Lung (tissue), 12 donors: ENCODE data around the gene CAPN5. TPM values are rescaled to one million over a fixed set of nuclear protein-coding genes. Genes with fewer than 3 reads are reported as not detected.

Source experiments
- ATAC-seq: fragments of 200-7000 bp; cut with Tn5 transposase; one replicate; pipeline ENCODE4 v1.9.1; 2020; ENCODE audit warnings: moderate number of reproducible peaks; ENCODE audit not compliant: insufficient read depth, low FRiP score
- DNase-seq, 3 donors: peaks; one replicate each; pipeline ENCODE4 v3.0.0-alpha.2; 2013 to 2017
- H3K27ac ChIP-seq, 2 donors: one replicate each; pipeline ENCODE4 v1.5.1; 2013; ENCODE audit warnings: mild to moderate bottlenecking in 2 of 2, moderate library complexity in 2 of 2, control low read depth in 1 of 2, inconsistent platforms in 1 of 2, low read depth in 1 of 2, low read length in 1 of 2
- H3K27me3 ChIP-seq, 3 donors: one replicate each; pipeline ENCODE4 v1.5.1; 2013; ENCODE audit warnings: low read length in 2 of 3; ENCODE audit not compliant: control insufficient read depth in 3 of 3, insufficient read depth in 3 of 3
- H3K36me3 ChIP-seq, 4 donors: one replicate each; pipeline ENCODE4 v1.5.1; 2013; ENCODE audit warnings: low read length in 4 of 4, mild to moderate bottlenecking in 1 of 4, moderate library complexity in 1 of 4; ENCODE audit not compliant: control insufficient read depth in 4 of 4, insufficient read depth in 4 of 4
- H3K4me1 ChIP-seq, 5 donors: one replicate each; pipeline ENCODE4 v1.5.1; 2013; ENCODE audit warnings: low read length in 5 of 5, mild to moderate bottlenecking in 2 of 5, moderate library complexity in 1 of 5; ENCODE audit not compliant: control insufficient read depth in 5 of 5, insufficient read depth in 5 of 5
- H3K4me3 ChIP-seq: one replicate; pipeline ENCODE4 v1.5.1; 2013; ENCODE audit warnings: mild to moderate bottlenecking, control low read depth, moderate library complexity
- H3K9ac ChIP-seq, 2 donors: one replicate each; pipeline ENCODE4 v1.5.1; 2013; ENCODE audit warnings: low read length in 2 of 2, control low read depth in 1 of 2; ENCODE audit not compliant: insufficient read depth in 1 of 2
- H3K9me3 ChIP-seq, 4 donors: one replicate each; pipeline ENCODE4 v1.5.1; 2013; ENCODE audit warnings: low read length in 3 of 4, mild to moderate bottlenecking in 1 of 4, moderate library complexity in 1 of 4; ENCODE audit not compliant: control insufficient read depth in 4 of 4, insufficient read depth in 3 of 4
- WGBS, 2 donors: extraction: QIAGEN DNeasy Blood & Tissue Kit; methylation state at CpG; one replicate each; pipeline ENCODE4 v1.1.7; 2013; 5-methylcytosine and 5-hydroxymethylcytosine counted together
- polyA plus RNA-seq, 2 donors: library from polyadenylated mRNA; stranded (reverse); fragments of 200-250 nt; gene quantifications; one replicate each; pipeline ENCODE4 v1.2.1, GENCODE V29; 2013
- total RNA-seq, 2 donors: library from RNA; depleted of rRNA in 1 of 2; stranded (reverse); fragments of >200 nt in 1 of 2; gene quantifications; one replicate each; pipeline ENCODE4 v1.2.1, GENCODE V29; 2014 to 2021
- TF ChIP-seq, protein P1 (sequence below): IDR thresholded peaks from 2 replicates; pipeline ENCODE4 v1.5.1; 2012; ENCODE audit warnings: mild to moderate bottlenecking; ENCODE audit errors: control extremely low read depth, extremely low read depth
- donor health status: control.
- donor health status: control.
- donor health status: Bipolar disorder and iron deficiency.
- donor health status: healthy.
- donor health status: DM: yes; HTN: yes; CAD: no.

Gene CAPN5
- total and polyA plus RNA-seq, 4 donors, result 3.0 to 16.1 (median 9.4) TPM

DNA sequence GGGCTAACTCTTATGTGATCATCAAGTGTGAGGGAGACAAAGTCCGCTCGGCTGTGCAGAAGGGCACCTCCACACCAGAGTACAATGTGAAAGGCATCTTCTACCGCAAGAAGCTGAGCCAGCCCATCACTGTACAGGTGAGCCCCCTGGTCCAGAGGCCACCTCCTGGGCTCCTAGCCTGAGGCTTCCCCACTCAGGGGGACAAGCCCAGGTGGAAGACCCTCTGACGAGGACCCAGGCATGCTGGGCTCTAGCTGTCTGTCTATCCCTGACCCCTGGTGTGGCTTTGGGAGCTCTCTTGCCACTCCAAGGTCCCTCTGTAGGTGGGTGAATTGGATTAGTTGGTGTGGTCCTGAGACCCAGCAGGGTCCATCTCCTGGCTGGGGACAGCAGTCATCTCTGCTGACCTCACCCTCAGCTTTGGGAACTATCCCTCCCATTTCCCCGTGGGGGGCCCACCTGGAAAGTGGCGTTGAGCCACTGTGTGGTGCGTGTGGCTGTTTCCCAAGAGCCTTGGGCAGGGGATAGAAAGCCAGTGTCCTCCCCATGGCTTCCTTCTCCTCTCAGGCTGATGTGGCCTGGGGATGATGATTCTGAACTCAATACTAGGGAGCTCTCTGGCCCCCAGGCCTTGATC lies 55.9 kb downstream of the CAPN5 start:
- H3K27ac ChIP-seq, result no peak overlapping the region
- TF ChIP-seq, protein P1, sequence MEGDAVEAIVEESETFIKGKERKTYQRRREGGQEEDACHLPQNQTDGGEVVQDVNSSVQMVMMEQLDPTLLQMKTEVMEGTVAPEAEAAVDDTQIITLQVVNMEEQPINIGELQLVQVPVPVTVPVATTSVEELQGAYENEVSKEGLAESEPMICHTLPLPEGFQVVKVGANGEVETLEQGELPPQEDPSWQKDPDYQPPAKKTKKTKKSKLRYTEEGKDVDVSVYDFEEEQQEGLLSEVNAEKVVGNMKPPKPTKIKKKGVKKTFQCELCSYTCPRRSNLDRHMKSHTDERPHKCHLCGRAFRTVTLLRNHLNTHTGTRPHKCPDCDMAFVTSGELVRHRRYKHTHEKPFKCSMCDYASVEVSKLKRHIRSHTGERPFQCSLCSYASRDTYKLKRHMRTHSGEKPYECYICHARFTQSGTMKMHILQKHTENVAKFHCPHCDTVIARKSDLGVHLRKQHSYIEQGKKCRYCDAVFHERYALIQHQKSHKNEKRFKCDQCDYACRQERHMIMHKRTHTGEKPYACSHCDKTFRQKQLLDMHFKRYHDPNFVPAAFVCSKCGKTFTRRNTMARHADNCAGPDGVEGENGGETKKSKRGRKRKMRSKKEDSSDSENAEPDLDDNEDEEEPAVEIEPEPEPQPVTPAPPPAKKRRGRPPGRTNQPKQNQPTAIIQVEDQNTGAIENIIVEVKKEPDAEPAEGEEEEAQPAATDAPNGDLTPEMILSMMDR, result no peak
- H3K4me1 ChIP-seq, result peaks cover 0 to 10% (median 0%) of the 10 kb centered on the region in 5 donors
- H3K4me3 ChIP-seq, result no peak overlapping the region
- DNase-seq, result no peak
- no peaks in the 10 kb centered on the region for H3K27me3 ChIP-seq
- H3K9ac ChIP-seq, result no peak overlapping the region
- H3K36me3 ChIP-seq, result peaks cover 0 to 10% (median 0%) of the 10 kb centered on the region in 4 donors
- 90% methylated on average over 7 of the region's 7 CpGs for WGBS, 2 donors
- no peaks in the 10 kb centered on the region for H3K9me3 ChIP-seq
- no peak for ATAC-seq

DNA sequence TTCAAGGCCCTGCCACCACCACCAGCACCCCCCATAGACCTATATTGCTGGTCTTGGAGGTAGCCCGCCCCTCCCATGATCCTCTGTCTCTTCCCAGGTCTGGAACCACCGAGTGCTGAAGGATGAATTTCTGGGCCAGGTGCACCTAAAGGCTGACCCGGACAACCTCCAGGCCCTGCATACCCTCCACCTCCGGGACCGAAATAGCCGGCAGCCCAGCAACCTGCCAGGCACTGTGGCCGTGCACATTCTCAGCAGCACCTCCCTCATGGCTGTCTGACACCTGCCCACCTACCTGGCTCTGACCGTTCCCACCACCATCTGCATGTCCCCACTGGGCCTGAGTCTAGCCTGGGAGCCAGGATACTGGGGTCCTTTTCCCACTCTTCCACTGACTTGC lies 56.8 kb downstream of the CAPN5 start:
- no peaks in the 10 kb centered on the region for H3K9me3 ChIP-seq
- WGBS, 2 donors, result 91 to 96% methylated on average over 8 of the region's 8 CpGs

DNA sequence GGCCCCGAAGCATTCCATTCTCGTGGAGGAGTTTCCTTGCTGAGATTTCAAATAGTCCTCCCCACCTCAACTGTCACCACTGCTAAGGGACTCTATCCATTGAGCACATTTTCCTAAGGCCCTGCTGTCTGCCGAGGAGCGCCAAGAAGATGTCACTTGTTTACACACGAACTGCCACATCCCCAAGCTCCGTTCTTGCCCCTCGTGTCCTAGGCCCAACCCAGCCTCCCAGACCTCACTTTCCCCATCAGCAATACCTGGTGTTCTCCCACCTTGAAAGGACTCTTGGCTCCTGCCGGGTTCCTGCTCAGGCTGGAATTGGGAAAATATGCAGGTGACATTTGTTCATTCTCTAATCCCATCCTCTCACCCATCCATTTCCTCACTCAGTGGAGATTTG lies 57.3 kb downstream of the CAPN5 start:
- H3K27ac ChIP-seq, result no peak overlapping the region
- H3K27me3 ChIP-seq, result no peaks in the 10 kb centered on the region
- no peak overlapping the region for H3K4me3 ChIP-seq
- H3K36me3 ChIP-seq, result peaks cover 0 to 9% (median 0%) of the 10 kb centered on the region in 4 donors
- TF ChIP-seq, protein P1, result no peak
- H3K4me1 ChIP-seq, result peaks cover 0 to 18% (median 0%) of the 10 kb centered on the region in 5 donors
- WGBS, 2 donors, result 85 to 94% methylated on average over 8 of the region's 8 CpGs
- H3K9me3 ChIP-seq, result no peaks in the 10 kb centered on the region
- no peak for DNase-seq
- no peak for ATAC-seq
- no peak overlapping the region for H3K9ac ChIP-seq

More for the DNA sequence above, 56.8 kb downstream of the CAPN5 start:
- ATAC-seq (no peak), DNase-seq (no peak)
- Histone ChIP-seq H3K27ac (no peak overlapping the region), H3K27me3 (no peaks in the 10 kb centered on the region), H3K9ac (no peak overlapping the region), H3K4me1 (peaks cover 0 to 18% (median 0%) of the 10 kb centered on the region in 5 donors), H3K4me3 (no peak overlapping the region), H3K36me3 (peaks cover 0 to 9% (median 0%) of the 10 kb centered on the region in 4 donors)
- TF ChIP-seq, protein P1, result no peak

DNA sequence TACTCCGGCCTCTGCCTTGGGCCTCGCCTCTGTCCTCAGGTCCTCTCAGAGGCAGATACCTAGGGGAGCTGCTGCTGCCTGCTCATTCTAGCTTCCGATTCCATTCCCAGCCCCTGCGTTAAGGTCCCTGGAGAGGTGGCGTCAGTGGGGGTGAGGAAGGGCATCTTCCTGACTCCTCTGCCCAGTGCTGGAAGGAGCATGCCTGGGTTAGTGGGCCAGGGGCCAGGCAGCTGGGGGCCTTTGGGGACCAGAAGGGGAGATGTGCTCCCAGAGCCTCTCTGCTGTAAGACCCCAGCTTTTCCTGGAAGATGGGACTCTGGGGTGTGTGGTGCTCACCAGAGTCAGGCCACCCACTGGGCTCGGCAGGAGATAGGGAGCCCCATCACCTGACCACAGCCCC lies 57.7 kb downstream of the CAPN5 start:
- 94% methylated on average over 6 of the region's 6 CpGs for WGBS, 2 donors
- ATAC-seq (no peak), DNase-seq (no peak)
- no peak overlapping the region for H3K4me3 ChIP-seq
- no peak overlapping the region for H3K9ac ChIP-seq
- no peaks in the 10 kb centered on the region for H3K9me3 ChIP-seq
- TF ChIP-seq, protein P1, result no peak
- H3K27ac ChIP-seq, result no peak overlapping the region
- H3K4me1 ChIP-seq, result peaks cover 0 to 18% (median 0%) of the 10 kb centered on the region in 5 donors
- H3K27me3 ChIP-seq, result no peaks in the 10 kb centered on the region
- H3K36me3 ChIP-seq, result peaks cover 0 to 9% (median 0%) of the 10 kb centered on the region in 4 donors
